Right forelimb (tissue), 1 donor: Measurements from ENCODE around the gene IPCEF1.

Source experiments
- DNase-seq: peaks from one replicate; pipeline ENCODE4 v3.0.0-alpha.2; 2018

The IPCEF1 gene

GRCh38 chr6:154356690-154357089 is at the start of gene IPCEF1:
Gene IPCEF1, minus strand, starts transcription at chr6:154356803. Its CDS starts 90,856 bp downstream, at chr6:154265947.
- no peak for DNase-seq

GRCh38 chr6:154406301-154406700 is 49.7 kb upstream of the IPCEF1 start:
- no peak for DNase-seq

GRCh38 chr6:154404791-154405400 is 48.3 kb upstream of the IPCEF1 start:
- DNase-seq: no peak

GRCh38 chr6:154403788-154404187 is 47.2 kb upstream of the IPCEF1 start:
- no peak for DNase-seq

GRCh38 chr6:154402081-154402780 is 45.6 kb upstream of the IPCEF1 start:
- no peak for DNase-seq

- DNase-seq: no peak
Observed at GRCh38 chr6:154399097-154399496, 42.5 kb upstream of the IPCEF1 start.

- DNase-seq: no peak
Observed at GRCh38 chr6:154397491-154398195, 41.0 kb upstream of the IPCEF1 start.

- DNase-seq: no peak
Observed at GRCh38 chr6:154395878-154396277, 39.3 kb upstream of the IPCEF1 start.

GRCh38 chr6:154395316-154395715 is 38.7 kb upstream of the IPCEF1 start:
- DNase-seq: no peak

- no peak for DNase-seq
Observed at GRCh38 chr6:154394571-154394970, 38.0 kb upstream of the IPCEF1 start.

GRCh38 chr6:154390034-154390433 is 33.4 kb upstream of the IPCEF1 start:
- DNase-seq: no peak

- no peak for DNase-seq
Observed at GRCh38 chr6:154388803-154389202, 32.2 kb upstream of the IPCEF1 start.

GRCh38 chr6:154386848-154387717 is 30.5 kb upstream of the IPCEF1 start:
- no peak for DNase-seq

- DNase-seq: no peak
Observed at GRCh38 chr6:154384191-154384590, 27.6 kb upstream of the IPCEF1 start.

- no peak for DNase-seq
Observed at GRCh38 chr6:154383273-154383672, 26.7 kb upstream of the IPCEF1 start.

- no peak for DNase-seq
Observed at GRCh38 chr6:154382740-154383139, 26.1 kb upstream of the IPCEF1 start.

GRCh38 chr6:154381548-154381947 is 24.9 kb upstream of the IPCEF1 start:
- no peak for DNase-seq

GRCh38 chr6:154380741-154381140 is 24.1 kb upstream of the IPCEF1 start:
- no peak for DNase-seq

- DNase-seq: no peak
Observed at GRCh38 chr6:154379585-154379984, 23.0 kb upstream of the IPCEF1 start.

GRCh38 chr6:154378518-154378917 is 21.9 kb upstream of the IPCEF1 start:
- DNase-seq: no peak

- DNase-seq: no peak
Observed at GRCh38 chr6:154377726-154378125, 21.1 kb upstream of the IPCEF1 start.

- no peak for DNase-seq
Observed at GRCh38 chr6:154373971-154374370, 17.4 kb upstream of the IPCEF1 start.

GRCh38 chr6:154371281-154371680 is 14.7 kb upstream of the IPCEF1 start:
- DNase-seq: no peak
